G401.6 (cell line): ENCODE measurements around the gene SMIM1.

Experiments
- FAIRE-seq: peaks from 2 replicates; lab custom pipeline; 2012; peaks lifted over from hg19 to GRCh38; lab: Jason Lieb, UNC

The SMIM1 gene

DNA sequence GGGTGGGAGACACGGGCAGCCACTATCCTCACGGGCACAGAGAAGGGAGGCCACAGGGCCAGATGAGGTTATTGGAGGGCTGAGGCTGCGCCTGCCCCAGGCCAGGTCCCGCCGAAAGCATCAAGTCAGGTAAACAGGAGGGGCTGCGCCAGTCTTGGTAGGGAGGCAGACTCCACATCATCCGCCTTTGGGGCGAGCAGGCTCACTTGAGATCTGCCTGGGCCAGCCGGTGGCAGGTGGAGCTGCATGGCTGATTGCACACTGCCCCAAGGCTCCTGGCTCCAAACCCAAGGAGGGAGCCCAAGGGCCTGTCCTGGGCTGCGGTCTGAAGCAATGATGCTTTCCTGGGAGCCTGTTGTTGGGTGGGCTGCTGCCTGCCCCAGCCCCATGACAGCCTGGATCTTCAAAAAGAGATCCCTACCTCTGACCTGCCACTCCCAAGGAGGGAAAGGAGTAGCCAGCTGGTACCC is 4.6 kb downstream of the SMIM1 start:
- FAIRE-seq, result no peak

DNA sequence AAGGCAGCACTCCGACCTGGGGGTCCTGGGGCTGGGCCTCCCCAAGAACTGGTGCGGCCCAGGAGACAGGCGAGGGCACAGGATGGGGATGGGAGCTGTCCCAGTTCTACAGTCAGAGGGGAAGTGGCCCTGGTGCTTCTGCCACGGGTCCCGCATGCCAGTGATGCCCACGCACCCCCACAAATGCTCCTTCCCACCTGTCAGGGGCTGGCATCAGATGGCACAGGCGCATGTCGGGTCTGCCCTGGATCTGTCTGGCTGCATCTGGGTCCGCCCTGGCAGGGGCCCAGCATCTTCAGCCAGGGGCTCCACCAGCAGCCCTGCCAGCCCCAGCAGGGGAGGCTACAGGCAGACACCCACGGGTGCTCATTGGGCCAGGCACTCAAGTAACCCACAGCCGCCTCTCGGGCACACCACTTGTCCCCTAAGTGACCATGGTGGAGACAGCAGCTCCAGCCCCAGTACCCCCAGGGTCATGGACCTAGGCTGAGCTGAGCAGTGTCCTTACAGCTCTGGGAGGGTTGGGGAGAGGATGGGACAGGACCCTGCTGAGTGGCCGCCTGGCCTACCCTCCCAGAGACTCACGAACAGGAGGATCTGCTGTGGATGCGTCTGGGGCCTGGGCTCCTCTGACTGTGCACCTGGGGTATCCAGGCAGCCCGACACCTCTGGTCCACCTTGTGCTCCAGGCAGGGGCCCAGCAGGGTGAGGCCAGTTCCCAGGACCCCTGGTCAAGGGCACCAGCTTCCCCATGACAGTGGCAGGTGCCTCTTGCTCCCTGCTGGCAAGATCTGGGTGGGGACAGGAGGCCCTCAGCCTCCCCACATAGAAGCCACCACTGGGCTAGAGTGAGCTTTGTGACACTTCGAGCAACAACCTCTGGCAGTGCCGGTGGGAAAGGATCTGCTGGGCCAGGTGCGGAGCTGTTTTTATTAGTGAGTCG is 5.4 kb downstream of the SMIM1 start:
- FAIRE-seq, result no peak

DNA sequence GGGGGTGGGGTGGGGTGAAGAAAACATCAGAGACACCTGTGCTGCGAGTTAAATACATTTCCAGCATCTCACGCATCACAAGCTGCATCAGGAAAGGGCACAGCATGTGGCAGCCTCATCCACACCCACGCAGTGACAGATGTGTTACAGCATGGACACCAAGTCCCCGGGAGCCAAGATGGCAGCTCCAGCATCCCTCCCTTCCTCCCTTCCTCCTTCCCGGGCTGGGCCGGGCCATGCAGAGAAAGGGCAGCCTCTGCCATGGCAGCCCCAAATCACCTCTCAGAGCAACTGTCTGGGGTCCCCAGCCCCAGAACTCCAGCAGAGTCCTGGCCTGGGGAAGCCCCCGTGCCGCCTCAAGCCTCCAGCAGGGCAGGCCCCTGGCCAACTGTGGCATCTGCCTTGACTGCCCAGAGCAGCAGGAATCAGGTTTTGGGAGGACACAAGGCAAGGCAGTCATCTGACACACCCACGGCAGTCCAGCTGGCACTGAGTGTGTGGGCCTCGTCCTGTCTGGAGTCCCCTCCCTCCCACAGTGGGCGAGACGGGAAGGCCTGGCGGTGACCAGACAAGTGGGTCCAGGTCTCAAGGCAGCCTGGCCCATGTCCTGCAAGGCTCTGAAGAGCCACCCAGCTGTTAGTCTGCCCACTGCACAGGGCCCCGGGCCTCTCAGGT is 6.2 kb downstream of the SMIM1 start:
- no peak for FAIRE-seq

DNA sequence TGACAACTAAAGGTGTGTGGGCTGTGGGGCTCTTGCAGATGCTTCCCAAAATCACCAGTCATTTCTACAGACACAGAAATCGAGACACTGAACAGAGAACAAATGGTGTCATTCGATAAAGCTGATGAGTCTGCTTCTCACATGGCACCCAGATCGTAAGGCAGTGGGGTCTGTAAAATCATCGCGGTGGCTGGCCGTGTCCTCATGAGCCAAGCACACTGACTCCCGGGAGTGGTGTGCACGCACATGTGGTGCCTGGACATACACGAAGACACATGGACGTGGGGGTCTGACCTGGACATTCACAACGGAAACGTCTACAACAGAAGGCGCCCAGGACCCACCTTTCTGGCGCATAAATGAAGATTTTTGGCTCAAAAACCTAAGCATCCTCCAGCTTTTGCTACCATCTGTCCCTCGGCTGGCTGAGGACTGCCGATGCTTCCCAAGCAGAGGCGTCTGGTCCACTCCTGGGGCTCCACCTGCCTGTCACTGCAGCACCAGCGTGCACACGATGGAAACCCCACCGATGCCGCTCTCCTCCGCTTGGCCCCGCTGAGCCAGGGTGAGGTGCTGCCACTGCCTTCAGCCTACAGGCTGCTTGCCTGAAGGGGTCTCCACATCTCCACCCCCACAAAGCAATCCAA is 6.8 kb downstream of the SMIM1 start:
- no peak for FAIRE-seq

DNA sequence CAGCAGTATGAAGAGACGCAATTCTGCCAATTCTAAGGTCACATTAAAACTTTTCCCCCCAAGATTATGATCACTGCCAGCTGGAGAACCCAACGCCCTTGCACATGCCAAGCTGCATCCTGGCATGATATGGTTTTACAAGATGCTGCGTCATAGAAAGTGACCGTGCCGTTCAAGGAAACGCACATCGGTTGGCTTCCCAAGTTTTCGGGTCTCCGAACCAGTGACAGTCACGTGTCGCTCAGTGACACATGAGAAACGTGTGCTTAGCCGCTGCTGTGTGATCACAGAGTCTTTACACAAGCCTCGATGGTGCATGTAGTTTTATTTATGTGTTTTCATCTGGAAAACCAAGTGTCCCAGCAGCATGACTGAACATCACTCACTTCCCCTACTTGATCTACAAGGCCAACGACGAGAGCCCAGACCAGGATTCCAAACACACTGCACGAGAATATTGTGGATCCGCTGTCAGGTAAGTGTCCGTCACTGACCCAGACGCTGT is 7.4 kb downstream of the SMIM1 start:
- FAIRE-seq, result no peak

DNA sequence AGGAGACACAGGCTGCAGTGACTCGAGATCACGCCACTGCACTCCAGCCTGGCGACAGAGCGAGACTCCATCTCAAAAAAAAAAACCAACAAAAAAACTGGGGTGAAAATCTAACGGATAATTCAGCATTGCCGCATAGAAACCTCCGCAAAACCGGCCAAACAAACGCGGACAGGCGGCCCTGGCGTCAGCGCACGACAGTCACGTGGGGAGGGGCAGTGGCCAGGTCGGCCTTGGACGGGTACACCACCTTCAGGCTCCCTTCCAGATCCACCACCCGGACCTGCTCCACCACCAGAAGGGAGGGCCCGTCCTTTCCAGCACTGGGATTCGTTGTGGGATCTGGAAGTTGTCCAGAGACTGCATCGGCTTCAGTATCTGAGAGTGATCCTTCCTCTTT is 8.4 kb downstream of the SMIM1 start:
- no peak for FAIRE-seq

DNA sequence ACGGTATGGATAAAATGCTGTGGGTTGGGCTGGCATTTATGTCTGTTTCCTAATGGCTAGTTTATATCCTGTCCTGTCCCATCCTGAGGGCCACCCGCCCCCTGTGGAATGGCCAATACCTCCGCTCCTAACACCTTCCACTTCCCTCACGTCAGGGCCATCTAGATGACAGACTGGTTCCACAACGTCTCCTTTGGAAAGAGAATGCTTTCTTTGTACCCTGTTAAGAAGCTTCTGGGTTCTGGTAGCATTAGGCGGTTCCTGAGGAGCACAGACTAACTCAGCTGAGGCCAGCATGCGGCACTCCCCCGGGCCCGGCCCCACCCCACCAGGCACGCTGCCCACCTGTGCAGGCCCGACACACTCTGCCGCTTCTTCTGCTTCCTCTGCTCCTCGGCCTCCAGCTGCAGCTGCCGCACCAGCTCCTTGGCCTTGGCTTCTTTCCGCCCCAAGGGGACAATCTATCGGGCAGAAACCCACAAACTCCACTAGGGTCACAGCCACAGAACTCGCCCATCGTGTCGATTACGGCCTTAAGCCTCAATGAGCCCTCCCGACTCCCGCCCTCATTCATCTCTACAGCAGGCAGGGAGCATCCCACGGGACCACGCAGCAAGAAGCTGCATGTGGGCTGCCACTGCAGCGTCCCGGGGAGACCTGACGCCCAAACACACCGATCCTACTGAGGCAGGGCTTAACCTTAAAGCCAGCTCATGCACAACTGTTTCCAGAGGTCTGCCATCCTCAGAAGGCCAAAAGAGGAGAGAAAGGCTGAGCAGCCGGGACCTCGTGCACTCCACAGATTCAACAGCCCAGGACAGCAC is 11.3 kb downstream of the SMIM1 start:
- FAIRE-seq, result no peak

DNA sequence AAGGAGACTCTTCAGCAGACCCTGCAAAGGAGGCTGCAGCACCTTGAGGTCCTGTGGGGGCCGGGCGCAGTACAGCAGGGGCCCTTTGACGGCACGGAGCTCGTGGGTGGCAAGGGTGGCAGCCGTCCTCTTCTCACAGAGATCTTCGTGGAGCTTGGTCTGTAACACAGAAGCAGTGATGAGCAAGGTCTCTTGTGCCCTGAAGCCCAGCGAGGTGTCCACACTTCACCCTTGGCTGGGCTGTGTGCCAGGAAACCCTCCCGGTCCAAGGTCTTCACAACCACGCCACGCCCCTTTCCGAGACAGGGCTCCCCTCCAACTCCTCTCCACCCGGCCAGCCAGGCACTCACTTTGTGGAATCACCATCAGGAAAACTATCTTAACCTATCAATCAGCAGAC is 12.5 kb downstream of the SMIM1 start:
- no peak for FAIRE-seq

DNA sequence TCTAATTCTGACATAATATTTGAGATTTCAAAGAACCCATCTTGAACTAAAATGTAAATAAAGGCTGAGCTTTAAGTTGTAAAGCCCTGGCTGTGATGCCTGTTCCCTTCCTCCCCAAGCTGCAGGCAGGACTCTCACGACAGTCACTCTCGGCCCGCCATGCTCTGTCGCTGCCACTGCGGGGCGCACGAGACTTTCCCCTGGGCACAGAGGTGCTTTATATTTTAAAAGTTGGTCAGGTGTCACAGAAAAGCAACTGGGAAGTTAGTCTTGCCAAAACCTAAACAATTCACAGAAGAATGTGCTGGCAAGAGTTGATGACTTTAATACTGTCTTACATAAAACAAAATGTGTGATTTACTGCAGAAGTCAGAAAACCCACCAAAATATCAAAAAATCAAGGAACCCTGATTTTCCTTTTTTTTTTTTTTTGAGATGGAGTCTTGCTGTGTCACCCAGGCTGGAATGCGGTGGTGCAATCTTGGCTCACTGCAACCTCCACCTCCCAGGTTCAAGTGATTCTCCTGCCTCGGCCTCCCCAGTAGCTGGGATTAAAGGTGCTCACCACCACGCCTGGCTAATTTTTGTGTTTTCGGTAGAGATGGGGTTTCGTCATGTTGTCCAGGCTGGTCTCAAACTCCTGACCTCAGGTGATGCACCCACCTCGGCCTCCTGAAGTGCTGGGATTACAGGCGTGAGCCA is 13.1 kb downstream of the SMIM1 start:
- peak; percentile 84 for FAIRE-seq

DNA sequence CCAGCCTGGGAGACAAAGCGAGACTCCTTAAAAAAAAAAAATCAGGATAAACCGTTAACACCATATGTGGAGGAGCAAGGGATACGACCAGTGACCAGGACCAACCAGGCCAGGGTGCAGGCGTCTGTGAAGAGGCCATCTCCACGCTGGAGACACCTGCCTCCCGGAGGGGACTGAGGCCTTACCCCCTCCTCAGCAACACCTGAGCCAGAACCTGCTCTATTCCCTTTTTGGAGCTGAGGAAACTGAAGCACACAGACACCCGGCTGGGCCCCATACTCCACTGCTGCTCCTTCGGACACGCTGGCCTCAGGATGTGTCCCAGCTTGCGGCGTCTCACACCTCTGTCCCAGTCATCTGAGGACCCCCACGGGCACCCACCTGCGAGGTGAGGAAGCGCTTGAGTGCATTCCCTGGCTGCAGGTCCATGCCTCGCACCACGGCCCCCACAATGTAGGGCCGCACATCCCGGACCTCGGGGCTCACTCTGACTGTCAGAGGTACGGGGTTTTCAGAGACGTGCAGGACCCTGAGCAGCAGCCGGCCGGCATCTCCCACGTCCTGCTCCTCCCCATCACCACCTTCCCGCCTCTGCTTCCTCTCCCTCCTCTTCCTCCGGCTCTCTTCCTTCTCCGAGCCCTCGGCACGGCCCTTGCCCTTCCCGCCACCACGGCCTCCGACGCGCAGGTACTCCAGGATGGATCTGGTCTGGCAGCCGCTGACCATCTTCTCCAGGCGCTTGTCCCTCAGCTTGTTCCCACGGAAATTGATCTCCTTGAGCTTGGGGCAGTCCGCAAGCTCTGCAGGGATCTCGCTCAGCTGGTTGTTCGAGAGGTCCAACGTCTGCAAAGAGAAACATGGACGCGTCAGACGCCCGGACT is 14.2 kb downstream of the SMIM1 start:
- no peak for FAIRE-seq

DNA sequence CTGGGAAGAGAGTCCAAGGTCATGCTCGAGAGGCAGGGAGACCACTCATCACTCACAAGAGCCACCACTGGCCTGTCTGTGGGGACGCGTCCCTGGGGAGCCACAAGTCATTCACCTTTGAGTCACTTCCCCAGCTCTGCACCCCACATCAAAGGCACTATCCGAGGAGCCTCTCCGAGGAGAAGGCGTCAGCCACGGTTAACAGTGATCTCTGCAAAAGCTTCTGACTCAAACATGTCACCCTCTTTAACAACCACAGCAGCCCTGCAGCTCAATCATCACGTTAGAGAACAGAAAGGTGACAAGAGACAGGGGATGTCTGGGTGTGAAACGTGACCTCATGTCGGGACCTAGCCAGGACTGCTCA is 14.8 kb downstream of the SMIM1 start:
- no peak for FAIRE-seq

DNA sequence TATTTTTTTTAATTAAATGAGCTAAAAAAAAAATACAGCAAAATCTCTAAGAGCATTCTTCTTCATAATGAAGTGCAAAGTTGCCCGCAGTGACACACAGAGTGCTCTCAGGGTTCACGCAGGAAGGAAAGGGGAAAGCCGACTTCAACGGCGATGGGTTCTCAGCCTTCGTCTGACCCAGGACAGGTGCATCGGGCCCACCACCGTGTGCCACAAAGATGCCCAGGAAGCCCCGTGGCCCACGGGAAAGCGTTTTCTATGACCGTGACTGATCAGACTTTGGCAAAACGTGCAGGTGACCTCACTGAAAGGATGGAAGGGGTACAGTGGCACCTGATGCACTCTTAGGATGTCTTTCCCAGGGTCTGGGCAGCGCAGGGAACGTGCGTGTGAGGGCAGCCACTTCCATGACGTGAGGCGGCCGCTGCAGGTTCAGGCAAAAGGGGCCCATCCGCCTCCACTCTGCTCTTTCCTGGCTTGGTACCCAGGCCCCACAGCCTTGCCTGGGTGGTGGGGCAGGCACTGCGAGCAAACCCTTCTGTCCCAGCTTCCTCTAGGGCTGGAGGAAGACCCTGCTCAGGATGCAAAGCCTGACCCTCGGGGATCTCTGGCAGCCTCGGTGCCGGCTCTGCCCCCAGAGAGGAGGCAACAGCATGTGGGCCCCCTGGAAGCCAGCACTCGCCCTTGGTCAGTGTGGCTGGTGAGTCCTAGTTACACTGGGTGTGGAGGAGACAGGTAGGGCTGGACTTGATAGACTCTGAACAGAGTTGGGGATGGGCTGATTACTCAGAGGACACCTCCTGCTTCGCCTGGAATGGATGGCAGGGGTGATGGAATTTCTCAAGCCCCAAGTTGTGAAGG is 15.4 kb downstream of the SMIM1 start:
- no peak for FAIRE-seq

DNA sequence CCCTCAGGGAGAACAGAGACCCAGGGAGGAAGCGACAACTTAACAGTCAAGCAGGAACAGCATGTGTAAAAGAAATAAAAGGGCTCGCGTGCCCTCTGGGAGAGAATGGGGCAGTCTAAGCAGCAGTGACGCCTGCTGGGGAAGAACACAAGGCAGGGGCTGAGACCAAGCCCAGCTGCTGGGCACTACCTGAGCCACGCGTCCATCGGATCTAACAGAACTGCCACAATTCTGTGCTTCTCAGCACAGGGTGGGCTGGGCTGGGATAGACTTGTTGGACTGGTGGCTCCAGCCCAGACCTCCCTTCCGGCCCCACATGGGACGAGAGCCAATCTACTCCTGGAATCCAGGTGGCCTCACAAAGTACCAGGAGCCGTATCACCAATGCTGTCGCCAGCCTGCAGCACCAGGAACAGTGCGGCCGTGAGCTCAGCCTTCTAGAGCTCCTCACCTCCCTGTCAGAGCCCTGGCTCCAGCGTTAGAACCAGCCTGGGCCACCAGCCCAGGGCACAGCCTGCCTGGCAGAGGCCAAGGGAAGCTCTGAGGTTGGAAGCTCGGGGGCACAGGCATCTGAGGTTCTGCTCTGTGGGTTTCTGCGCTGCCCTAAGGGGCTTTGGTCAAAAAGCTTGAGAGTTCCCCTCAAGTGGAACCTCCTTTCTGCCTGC is 16.3 kb downstream of the SMIM1 start:
- no peak for FAIRE-seq

DNA sequence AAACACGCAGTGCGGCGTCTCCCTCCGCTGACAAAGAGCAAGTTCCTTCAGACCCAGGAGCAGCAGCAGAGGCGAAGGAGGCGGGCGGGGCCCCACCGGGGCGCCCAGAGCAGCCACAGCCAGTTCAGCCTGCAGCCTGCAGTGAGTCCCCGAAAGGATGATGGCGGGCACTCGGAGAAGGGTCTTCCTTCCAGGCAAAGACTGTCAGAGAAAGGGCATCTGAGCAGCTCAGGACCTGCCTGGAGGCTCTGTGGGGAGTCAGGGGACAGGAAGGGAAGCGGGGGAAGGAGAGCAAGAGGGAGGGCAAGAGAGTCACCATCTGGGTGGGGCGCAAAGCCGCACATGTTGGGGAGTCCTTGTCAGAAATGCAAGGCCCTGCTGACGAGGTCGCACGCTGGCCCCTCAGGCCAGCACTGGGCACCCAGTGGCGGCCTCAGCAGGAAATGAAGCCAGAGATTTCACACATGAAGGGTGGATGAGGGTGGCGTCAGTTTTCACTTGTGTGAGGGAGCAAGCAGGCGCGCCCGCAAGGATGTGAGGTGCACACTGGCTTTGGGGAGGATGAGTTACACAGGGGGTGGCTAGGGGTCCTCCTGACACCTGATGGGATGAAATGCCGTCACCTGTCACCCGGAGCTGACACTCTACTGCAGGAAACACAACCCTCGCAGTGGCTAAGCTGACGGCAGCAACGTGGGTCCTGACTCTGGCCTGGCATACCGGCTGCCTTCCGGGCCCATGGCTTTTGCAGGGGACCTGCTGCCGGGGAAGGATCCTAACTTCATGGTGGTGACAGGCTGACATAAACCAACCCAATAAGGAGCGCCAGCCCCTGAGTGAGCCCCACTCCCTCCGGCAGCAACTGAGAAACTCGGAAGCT is 17.1 kb downstream of the SMIM1 start:
- FAIRE-seq, result no peak

DNA sequence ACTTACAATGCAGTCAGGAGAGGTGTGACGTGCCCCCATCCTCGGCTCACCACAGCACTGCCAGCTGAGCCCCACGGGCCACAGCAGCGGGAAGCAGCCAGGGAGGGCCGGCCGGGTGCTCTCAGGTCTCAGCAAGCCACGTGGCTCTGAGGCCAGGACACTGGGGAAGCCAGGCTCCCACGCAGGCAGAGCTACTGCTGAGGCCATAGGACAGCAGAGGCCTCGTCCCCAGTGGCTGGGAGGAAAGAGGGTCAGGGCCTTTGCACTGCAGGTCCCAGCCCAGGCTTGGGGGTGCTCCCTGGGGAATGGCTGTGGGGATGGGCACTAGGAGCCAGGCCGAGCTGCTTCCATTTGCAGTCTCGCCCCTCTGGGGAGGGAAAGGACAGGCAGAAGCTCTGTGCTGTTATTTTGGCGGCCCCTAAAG is 18.0 kb downstream of the SMIM1 start:
- FAIRE-seq, result no peak

DNA sequence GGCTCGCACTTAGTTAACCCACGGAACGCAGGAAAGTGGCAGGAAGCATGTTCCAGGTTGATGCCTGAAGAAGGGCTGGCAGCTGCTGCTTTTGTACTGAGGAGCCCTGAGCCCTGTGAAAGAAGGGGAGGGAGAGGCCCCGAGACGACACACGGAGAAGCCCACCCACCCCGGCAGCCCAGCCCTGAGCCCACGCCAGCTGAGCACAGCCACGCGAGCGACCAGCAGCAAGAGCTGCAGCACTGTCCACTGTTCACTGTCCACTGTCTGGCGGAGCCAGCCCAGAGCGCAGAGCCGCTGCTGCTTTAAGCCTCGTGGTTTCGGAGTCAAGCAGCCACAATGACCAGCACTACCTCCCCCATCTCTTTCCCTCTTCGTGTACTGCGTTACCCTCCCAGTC is 18.4 kb downstream of the SMIM1 start:
- no peak for FAIRE-seq

DNA sequence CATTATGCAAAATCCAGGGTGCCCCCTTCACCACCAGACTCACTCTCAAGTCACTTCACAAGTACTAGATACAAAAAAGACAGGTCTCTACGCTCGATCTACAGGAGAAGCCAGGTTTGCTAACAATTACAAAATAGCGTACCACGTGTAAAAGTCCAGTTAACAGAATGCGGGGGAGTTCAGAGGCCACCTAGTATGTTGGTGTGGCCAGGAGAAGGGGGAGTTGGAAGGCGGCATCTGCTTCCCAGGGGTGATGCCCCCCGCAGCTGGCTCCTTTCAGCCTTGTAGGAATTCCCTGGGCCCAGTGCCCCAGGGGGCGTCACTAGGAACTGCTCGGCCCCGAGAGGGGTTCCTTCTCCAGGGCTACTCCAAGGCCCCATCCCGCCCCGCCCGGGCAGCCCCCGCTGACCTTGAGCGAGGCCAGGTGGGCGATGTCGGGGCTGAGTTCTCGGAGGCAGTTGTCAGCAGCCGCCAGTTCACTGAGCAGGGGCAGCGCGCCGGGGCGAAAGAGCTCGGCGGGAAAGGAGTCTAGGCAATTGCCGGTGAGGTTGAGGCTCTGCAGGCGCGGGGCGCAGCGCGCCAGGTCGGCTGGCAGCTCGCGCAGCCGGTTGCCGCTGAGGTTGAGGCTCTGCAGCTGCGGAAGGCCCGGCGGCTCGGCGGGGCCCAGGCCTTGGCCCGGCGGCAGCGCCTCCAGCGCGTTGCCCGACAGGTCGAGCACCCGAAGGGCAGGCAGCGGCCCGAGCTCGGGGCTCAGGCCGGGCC is 23.1 kb downstream of the SMIM1 start:
- no peak for FAIRE-seq
